ENCODE results near the gene ADCY2. TPM values are rescaled to one million over a fixed set of nuclear protein-coding genes. Genes with fewer than 3 reads are reported as not detected.

The ADCY2 gene
- total and polyA plus RNA-seq, 2 experiments from 2014 or later: 2.2 to 4.7 TPM

GRCh38 chr5:7686794-7687193 is 290.9 kb downstream of the ADCY2 start:
- Histone ChIP-seq H3K27ac (no peak overlapping the region), H3K4me1 (ENCODE audit: low read depth) (no peaks in the 10 kb centered on the region), H3K4me3 (no peak overlapping the region), H3K9me3 (ENCODE audit: low read depth) (no peaks in the 10 kb centered on the region), H3K27me3 (no peaks in the 10 kb centered on the region), H3K36me3 (no peaks in the 10 kb centered on the region)
- no peak for DNase-seq (ENCODE audit: low read depth in 1 of 2, low spot score in 1 of 2)
- no peak for TF ChIP-seq CTCF (IDR thresholded peaks at IDR 0.05; ENCODE audit: low read depth, low read length)

- TF ChIP-seq CTCF (IDR thresholded peaks at IDR 0.05; ENCODE audit: low read depth, low read length): no peak
- DNase-seq (ENCODE audit: low read depth in 1 of 2, low spot score in 1 of 2): no peak
These were observed 294.6 kb downstream of the ADCY2 start for GRCh38 chr5:7690557-7690956.

GRCh38 chr5:7705261-7705660 is 309.3 kb downstream of the ADCY2 start:
- H3K36me3 ChIP-seq: no peaks in the 10 kb centered on the region
- no peak for DNase-seq (ENCODE audit: low read depth in 1 of 2, low spot score in 1 of 2)
- H3K4me1 ChIP-seq (ENCODE audit: low read depth): no peaks in the 10 kb centered on the region
- TF ChIP-seq CTCF (IDR thresholded peaks at IDR 0.05; ENCODE audit: low read depth, low read length): no peak
- H3K4me3 ChIP-seq: no peak overlapping the region
- no peak overlapping the region for H3K27ac ChIP-seq
- H3K27me3 ChIP-seq: no peaks in the 10 kb centered on the region
- H3K9me3 ChIP-seq (ENCODE audit: low read depth): no peaks in the 10 kb centered on the region

More at GRCh38 chr5:7690557-7690956, 294.6 kb downstream of the ADCY2 start:
- Histone ChIP-seq H3K4me3 (no peak overlapping the region), H3K36me3 (no peaks in the 10 kb centered on the region), H3K27me3 (no peaks in the 10 kb centered on the region), H3K9me3 (ENCODE audit: low read depth) (no peaks in the 10 kb centered on the region), H3K27ac (no peak overlapping the region), H3K4me1 (ENCODE audit: low read depth) (no peaks in the 10 kb centered on the region)

GRCh38 chr5:7705736-7706135 is 309.8 kb downstream of the ADCY2 start:
- no peak for DNase-seq (ENCODE audit: low read depth in 1 of 2, low spot score in 1 of 2)
- H3K27ac ChIP-seq: no peak overlapping the region
- no peaks in the 10 kb centered on the region for H3K36me3 ChIP-seq
- no peak for TF ChIP-seq CTCF (IDR thresholded peaks at IDR 0.05; ENCODE audit: low read depth, low read length)
- H3K4me3 ChIP-seq: no peak overlapping the region
- no peaks in the 10 kb centered on the region for H3K27me3 ChIP-seq
- H3K9me3 ChIP-seq (ENCODE audit: low read depth): no peaks in the 10 kb centered on the region
- H3K4me1 ChIP-seq (ENCODE audit: low read depth): no peaks in the 10 kb centered on the region

- no peaks in the 10 kb centered on the region for H3K36me3 ChIP-seq
- H3K27me3 ChIP-seq: no peaks in the 10 kb centered on the region
- no peak for TF ChIP-seq CTCF (IDR thresholded peaks at IDR 0.05; ENCODE audit: low read depth, low read length)
- no peaks in the 10 kb centered on the region for H3K4me1 ChIP-seq (ENCODE audit: low read depth)
- H3K4me3 ChIP-seq: no peak overlapping the region
- H3K27ac ChIP-seq: no peak overlapping the region
- no peaks in the 10 kb centered on the region for H3K9me3 ChIP-seq (ENCODE audit: low read depth)
- DNase-seq (ENCODE audit: low read depth in 1 of 2, low spot score in 1 of 2): no peak
These were observed 310.3 kb downstream of the ADCY2 start for GRCh38 chr5:7706256-7706655.

GRCh38 chr5:7714119-7714518 is 318.2 kb downstream of the ADCY2 start:
- Histone ChIP-seq H3K27ac (no peak overlapping the region), H3K36me3 (no peaks in the 10 kb centered on the region), H3K9me3 (ENCODE audit: low read depth) (no peaks in the 10 kb centered on the region), H3K4me1 (ENCODE audit: low read depth) (no peaks in the 10 kb centered on the region), H3K27me3 (no peaks in the 10 kb centered on the region), H3K4me3 (no peak overlapping the region)
- no peak for DNase-seq (ENCODE audit: low read depth in 1 of 2, low spot score in 1 of 2)
- TF ChIP-seq CTCF (IDR thresholded peaks at IDR 0.05; ENCODE audit: low read depth, low read length): no peak

Data from cardiac muscle cell (in vitro differentiated cells and primary cell).